ENCODE data around the gene SEMA3B.
"Not testable (repeated sequence)": the region's sequence is repeated elsewhere in the genome, so short reads cannot be mapped to it uniquely, and the experiment has no call there.

SEMA3B gene

DNA sequence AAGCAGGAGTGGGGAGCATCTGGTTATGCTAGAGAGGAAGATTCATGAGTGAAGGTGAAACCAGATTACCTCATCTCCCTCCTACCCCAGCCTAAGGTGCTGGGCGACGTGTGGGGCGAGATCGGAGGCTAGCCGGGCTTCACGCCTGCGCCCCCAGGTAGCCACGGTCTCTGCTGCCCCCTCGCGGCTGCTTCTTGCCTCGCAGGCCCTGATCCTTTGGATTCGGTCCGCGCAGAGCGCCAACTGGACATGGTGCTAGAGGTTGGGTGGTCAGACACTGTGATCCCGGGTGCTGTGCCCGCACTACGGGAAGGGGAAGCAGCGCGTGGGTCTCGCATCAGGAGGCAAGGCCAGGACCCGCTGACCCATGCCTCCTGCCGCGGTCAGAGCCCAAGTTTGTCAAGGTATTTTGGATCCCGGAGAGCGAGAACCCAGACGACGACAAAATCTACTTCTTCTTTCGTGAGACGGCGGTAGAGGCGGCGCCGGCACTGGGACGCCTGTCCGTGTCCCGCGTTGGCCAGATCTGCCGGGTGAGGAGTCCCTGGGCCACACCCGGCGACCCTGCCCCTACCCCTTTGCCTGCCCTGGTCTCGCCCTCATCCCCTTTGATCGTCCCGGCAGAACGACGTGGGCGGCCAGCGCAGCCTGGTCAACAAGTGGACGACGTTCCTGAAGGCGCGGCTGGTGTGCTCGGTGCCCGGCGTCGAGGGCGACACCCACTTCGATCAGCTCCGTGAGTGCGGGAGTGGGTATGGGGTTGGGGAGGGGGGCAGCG lies 4.2 kb downstream of the SEMA3B start:
- peak; percentile 88 for DNase-seq (ENCODE audit: low read depth)

DNA sequence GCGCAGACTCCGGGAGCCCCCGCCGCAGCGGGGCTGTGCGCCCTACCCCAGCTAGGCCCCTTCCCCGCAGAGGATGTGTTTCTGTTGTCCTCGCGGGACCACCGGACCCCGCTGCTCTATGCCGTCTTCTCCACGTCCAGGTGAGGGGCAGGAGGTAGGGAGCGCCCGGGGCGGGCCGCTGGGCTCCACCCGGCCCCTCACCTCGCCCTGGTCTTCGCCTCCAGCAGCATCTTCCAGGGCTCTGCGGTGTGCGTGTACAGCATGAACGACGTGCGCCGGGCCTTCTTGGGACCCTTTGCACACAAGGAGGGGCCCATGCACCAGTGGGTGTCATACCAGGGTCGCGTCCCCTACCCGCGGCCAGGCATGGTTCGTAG lies 4.7 kb downstream of the SEMA3B start:
- no peak for DNase-seq (ENCODE audit: low read depth)

DNA sequence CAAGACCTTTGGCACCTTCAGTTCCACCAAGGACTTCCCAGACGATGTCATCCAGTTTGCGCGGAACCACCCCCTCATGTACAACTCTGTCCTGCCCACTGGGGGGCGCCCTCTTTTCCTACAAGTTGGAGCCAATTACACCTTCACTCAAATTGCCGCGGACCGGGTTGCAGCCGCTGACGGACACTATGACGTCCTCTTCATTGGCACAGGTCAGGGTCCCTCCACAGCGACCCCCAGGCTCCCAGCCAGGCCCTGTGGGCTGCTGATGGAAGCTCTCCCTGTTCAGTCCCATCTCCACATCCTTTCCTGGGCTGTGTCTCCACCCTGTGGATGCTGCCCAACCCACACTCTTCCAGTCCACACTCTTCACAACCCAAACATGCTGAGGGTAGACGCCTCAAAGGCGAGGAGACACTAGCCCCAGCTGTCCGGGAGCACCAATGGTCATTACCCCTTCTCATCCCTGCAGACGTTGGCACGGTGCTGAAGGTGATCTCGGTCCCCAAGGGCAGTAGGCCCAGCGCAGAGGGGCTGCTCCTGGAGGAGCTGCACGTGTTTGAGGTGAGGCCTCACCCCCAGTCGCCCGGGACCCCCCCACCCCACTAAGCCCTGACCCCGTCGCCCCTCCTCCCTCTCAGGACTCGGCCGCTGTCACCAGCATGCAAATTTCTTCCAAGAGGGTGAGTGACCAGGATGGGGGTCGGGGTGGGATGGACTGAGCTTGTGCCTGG lies 5.6 kb downstream of the SEMA3B start:
- DNase-seq (ENCODE audit: low read depth), result peak; percentile 70

DNA sequence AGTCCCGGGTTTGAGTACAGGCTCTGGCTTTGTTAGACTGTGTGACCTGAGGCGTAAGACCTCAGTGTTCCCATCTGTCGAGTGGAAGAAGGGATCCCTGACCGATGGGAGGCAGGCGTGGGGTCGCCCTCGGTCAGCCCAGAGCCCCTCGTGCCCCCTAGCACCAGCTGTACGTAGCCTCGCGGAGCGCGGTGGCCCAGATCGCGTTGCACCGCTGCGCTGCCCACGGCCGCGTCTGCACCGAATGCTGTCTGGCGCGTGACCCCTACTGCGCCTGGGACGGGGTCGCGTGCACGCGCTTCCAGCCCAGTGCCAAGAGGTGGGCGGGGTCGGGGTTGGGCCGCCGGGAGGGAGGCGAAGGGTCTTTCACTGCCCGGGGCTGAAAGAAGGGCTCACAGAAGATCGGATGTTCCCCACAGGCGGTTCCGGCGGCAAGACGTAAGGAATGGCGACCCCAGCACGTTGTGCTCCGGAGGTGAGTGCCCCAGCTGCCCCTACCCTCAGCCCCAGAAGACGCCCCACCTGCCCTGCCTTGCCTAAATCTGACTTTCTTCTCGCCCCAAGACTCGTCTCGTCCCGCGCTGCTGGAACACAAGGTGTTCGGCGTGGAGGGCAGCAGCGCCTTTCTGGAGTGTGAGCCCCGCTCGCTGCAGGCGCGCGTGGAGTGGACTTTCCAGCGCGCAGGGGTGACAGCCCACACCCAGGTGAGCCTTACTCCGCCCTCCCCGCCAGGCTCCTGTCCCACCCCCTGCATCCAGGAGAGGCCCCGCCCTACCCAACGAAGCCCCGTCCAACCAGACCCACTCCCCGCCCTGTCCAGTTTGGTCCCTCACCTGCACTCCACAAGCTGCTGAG lies 6.4 kb downstream of the SEMA3B start:
- DNase-seq (ENCODE audit: low read depth), result no peak

DNA sequence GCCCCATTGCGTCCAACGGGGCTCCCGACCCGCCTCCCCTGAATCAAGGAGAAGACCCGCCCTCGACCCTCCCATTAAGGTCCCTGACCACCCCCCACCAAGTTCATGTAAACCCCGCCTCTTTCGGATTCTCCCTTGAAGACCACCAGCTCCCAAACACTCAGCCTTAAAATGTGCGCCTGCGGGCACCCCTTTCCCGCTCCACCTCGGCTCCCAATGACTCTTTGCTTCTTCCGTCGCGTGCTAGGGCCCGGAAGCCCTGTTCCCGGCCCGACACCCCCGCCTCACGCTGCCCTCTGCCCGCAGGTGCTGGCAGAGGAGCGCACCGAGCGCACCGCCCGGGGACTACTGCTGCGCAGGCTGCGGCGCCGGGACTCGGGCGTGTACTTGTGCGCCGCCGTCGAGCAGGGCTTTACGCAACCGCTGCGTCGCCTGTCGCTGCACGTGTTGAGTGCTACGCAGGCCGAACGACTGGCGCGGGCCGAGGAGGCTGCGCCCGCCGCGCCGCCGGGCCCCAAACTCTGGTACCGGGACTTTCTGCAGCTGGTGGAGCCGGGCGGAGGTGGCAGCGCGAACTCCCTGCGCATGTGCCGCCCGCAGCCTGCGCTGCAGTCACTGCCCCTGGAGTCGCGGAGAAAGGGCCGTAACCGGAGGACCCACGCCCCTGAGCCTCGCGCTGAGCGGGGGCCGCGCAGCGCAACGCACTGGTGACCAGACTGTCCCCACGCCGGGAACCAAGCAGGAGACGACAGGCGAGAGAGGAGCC lies 7.2 kb downstream of the SEMA3B start:
- DNase-seq (ENCODE audit: low read depth), result no peak

DNA sequence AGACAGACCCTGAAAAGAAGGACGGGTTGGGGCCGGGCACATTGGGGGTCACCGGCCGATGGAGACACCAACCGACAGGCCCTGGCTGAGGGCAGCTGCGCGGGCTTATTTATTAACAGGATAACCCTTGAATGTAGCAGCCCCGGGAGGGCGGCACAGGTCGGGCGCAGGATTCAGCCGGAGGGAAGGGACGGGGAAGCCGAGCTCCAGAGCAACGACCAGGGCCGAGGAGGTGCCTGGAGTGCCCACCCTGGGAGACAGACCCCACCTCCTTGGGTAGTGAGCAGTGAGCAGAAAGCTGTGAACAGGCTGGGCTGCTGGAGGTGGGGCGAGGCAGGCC lies 7.8 kb downstream of the SEMA3B start:
- DNase-seq (ENCODE audit: low read depth), result no peak

DNA sequence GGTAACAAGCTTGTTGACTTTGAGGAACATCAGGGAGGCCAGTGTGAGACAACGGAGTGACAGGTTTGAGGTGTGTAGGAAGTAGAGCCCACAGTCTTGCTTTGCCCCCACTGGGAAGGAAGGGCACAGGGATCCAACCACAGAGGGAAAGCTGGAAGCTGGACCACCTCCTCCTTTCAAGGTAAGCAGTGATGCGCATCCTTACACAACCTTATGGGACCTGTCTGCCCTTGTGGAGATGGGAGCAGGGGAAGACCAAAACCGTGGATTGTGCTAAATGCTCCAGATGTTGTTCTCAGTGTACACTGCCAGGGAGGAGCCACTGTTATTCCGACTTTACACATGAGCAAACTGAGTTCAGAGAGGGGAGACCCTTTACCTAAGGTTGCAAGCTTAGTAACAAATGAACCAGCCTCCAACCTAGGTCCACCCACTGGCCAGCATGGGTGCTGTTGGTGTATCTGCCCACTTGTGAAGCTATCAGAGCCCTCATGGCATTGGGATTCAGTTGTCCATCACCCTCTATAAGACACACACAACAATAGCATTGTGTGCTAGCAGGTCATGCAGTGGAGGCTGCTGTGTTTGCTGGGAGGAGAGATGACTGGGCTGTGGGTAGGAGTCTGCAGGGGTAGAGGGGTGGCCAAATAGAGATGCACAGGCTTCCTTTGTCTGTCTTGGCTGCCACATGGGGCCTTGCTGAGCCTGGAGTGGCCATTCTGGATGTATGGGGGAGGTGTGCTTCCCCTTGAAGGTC lies 9.4 kb downstream of the SEMA3B start:
- no peak for DNase-seq (ENCODE audit: low read depth)

DNA sequence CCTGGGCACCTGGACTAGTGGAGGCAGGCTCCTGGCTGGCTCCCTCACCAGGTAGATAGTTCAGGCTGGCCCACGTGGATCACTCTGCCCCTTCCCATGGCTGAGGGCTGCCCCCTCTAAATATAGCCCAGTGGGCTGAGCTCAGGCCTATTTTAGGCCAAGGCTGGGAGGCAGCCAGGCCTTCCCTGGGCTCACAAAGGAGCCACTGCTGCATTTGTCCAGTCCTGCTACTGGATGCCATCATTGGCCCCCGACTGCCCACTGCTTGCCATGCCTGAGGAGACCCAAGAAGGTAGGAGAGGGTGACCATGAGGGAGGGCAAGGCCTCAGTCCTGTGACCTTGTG lies 9.9 kb downstream of the SEMA3B start, which contains the start of gene LSMEM2:
LSMEM2 (plus strand) TSS at position 208 of the 345 bp plus-strand sequence; CDS start at position 235, 27 bp downstream.
- no peak for DNase-seq (ENCODE audit: low read depth)

DNA sequence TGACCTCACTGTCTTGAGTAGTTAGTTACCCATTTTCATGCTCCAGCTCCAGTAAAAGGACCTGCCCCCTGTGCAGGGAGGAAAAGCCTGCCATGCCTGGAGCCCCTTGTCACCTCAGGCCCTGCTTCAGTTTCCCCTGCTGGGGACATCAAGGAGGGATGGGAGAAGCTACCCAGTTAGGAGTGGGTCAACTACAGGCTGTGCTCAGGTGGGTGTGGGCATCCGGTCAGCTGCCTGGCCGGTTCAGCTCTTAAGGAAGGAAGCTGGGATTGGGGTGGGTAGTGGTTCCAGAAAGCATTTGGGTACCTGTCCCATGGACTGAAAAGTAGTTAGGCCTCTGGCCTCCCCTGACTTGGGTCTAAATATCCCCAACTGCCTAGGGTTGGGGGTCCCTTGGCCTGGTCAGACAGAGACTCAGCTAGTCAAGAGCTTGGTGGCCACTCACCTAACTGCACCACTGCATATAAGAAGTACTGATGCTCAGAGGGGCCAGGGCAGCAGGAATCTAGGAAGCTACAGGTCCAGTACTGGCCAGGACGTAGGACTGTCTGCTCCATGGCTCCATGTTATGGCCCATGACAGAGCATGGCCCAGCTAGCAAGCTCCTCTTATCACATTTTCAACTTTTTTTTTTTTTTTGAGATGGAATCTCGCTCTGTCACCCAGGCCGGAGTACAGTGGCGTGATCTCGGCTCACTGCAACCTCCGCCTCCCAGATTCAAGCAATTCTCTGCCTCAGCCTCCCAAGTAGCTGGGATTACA lies 10.5 kb downstream of the SEMA3B start:
- DNase-seq (ENCODE audit: low read depth), result no peak

DNA sequence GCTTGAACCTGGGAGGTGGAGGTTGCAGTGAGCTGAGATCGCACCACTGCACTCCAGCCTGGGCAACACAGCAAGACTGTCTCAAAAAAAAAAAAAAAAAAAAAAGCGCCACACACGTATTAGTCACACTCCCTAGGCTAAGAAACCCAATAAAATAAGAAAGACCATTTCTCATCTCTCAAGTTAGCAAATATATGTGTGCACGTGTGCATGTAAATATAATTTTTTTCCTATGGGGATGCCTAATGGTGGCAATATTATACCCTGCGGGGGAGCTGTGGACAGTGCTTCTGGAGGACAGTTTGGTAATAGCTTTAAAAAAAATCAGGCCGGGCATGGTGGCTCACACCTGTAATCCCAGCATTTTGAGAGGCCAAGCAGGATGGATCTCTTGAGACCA lies 15.2 kb downstream of the SEMA3B start:
- DNase-seq (ENCODE audit: low read depth), result not testable (repeated sequence)

DNA sequence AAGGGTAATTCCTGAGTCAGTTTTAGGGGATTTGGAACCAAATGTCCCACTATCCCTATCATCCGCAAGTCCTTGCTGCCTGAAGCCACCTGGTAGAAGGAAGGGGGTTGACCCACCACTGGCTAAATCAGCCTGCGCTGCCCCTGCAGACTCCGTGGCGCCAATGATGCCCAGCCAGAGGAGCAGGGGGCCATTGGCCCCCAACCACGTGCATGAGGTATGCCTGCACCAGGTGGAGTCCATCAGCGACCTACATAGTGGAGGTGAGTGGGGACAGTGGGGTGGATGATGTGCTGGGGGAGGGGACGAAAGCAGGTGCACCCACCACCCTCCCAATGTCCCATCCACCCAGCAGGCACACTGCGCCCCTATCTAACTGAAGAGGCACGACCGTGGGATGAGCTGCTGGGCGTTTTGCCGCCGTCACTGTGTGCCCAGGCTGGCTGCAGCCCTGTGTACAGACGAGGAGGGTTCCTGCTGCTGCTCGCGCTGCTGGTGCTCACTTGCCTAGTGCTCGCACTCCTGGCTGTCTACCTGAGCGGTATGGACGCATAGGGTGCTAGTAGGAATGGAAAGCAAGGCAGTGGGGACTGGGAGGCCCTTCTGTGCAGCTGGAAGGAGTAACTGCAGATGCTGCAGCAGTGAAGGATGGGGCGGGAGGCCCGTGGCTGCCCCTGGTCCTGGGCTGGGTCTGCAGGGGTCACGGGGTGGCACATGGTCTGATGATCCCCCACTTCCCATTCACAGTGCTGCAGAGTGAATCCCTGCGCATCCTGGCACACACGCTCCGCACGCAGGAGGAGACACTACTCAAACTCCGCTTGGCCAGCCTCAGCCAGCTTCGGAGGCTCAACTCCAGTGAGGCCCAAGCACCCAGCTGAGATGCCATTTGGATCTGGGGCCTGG lies 17.6 kb downstream of the SEMA3B start:
- no peak for DNase-seq (ENCODE audit: low read depth)

DNA sequence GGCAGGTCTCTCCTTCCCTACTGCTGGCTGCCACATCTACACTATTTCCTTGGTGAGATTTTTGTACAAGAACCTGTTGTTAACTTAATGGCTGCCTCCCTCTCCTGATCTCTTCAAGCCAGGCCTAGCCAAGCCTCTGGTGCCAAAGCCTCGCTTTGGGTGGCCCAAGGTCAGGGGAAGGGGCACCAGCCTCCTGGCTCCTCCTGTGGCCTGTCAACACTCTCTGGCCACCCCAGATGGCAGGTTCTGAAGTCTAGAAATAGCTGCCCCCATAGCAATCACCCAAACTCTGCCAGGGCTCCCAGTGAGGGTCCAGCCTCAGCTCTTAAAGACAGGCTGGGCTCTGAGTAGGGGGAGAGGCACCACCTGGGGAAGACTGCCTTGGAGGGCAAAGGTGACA lies 18.3 kb downstream of the SEMA3B start:
- no peak for DNase-seq (ENCODE audit: low read depth)

DNA sequence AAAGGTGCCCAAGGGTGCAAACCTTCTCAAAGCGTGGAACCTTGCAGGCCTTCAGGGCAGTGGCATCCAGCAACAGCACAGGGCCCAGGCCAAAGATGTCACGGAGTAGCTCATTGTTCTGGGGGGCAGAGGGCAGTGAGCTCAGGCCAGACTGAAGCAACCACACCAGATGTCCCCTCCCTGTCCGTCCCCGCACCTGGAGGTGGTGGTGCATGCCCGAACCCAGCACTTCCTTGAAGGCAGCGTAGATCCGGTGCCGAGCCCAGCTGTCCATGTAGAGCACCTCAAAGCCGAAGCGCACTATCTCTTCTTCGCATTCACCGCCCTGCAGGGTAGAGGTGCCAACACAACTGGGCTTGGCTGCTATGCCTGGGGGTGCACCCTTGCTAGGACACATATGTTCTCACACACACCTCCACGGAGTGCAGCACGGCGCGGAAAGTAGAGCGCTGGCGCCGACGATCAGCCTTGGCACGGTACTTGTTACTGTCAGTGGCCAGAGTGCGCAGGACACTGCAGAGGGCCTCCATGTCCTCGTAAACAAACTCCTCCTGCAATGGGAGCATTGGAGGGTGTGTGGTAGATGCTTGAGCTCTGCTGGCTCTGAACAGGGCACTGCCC lies 19.6 kb downstream of the SEMA3B start:
- DNase-seq (ENCODE audit: low read depth), result no peak

DNA sequence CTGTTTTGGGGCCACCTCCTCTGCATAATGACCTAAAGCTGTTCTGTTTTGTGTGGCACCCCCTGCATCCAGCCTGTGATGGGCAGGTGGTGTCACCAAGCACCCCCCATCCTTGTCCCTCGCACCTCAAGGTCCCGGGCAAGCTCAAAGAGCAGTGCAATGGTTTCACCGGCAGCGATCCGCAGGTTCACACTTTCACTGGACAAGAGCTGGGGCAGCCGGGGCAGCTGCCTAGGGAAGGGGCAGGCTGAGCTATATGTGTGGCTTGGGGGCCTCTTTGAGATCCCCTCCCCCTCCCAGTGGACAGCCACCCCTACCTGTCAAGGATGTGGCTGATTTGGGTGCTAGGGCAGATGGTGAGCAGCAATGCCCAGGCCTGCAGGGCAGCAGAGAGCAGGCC lies 20.2 kb downstream of the SEMA3B start:
- no peak for DNase-seq (ENCODE audit: low read depth)

DNA sequence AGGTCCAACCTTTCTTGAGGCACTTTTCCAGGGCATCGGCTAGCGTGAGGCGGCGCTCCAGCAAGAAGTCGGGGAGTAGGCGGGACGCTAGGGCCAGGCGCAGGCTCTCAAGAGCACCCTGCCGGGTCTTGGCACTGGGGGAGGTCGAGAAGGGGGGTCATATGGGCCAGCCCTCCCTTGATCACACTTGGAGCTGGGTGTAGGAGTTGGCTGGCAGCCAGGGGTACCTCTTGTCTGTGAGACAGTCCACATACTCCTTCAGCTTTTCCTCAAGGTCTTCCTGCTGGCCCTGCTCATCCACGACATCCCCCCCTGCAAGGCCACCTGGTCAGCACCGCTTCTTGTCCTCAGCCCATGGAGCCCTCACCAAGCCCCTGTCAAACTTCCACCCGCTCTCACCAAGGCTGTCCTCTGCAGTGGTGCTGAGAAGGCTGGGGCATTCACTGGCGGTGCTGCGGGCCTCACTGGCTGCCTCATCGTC lies 21.3 kb downstream of the SEMA3B start:
- no peak for DNase-seq (ENCODE audit: low read depth)

DNA sequence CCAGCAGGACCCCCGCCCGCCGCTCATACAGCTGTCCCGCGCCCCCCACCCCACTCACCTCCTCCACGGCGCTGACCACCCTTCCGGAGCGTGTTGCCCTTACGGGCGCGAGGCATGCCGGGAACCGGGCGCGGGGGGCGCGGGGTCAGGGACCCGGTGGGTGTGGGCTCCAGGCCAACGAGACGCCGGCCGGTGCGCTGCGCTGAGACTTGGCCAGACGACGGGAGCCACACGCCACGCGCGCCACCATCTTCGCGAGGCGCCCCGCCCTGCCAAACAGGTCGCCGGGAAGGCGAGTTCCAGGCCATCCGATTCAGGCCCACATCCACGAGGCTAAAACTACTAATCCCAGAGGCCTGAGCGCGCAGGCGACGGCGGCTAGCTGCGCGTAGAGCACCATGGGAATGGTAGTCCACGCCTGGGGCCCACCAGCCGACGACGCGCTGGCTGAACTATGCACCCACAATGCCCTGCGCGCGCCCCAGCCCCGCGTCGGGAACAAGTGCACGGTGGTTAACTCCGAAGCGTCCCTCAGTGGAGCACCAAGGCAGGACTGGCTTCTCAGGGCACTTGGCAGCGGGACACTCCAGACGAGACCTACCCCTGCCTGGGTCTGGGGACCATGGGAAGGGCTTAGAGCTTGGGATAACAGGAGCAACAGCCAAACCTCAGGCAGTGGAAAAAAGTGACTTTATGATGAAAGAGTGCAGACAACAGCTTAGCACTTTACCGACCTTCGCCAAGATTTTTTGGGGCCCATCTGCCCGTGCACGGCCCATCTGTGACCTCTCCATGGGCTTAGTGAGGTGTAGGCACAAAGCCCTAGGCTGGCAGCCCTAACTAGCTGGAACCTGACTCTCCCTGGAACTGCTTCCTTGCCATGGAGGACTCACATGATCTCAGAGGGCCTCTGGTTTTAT lies 23.5 kb downstream of the SEMA3B start, which contains the start of gene IFRD2:
IFRD2 (minus strand) TSS at position 271 of the 920 bp plus-strand sequence; CDS start at position 116, 155 bp downstream.
- peak; percentile 90 for DNase-seq (ENCODE audit: low read depth)

DNA sequence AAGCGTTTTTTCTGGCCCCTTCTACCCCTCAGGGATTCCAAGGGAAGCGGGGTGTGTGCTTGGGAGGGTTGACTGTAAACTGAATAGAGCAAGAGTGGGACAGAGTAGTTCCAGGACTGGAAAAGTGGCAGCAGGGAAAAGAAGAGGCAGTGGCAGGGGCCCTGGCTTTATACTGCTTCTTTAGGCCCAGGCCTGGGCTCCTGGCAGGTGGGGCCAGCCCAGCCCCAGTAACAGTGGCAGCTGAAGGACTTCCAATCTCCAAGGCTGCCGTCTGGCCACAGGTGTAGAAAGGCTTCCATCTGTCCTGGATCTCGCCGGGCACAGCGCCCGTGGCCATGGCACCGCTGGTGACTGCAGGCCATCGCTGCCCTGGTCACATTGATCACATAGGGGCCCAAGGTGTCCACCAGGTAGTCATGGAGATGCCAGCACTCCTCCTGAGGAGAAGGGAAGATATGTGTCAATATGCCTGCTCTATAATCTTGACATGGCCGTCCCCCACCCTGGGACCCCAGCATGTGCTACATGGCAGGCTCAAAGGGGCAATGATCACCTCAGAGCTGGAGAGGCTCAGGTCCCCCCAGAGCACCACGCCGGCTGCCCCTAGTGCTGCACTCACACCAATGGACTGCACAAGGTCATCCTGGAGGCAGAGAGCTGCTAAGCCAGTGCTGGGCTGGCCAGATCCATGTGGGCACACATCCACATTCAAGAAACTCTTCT lies 24.3 kb downstream of the SEMA3B start:
- DNase-seq (ENCODE audit: low read depth), result no peak
